Measurements from ENCODE around the gene CELSR2. TPM values are rescaled to one million over a fixed set of nuclear protein-coding genes. Genes with fewer than 3 reads are reported as not detected.

Gene CELSR2
- total RNA-seq, 4 donors from 2014 or later = 7.8 to 20.4 (median 10.5) TPM

GRCh38 chr1:109242387-109242786 is 7.0 kb upstream of the CELSR2 start:
- peak overlapping the region in 1 of 4 donors; percentile 62 for H3K27ac ChIP-seq (replicated peaks in 1 of 4)
- H3K4me3 ChIP-seq = no peak overlapping the region
- H3K4me1 ChIP-seq = peaks cover 26 to 41% (median 32%) of the 10 kb centered on the region in 4 donors
- H3K27me3 ChIP-seq = no peaks in the 10 kb centered on the region
- TF ChIP-seq CTCF (IDR thresholded peaks at IDR 0.05) (no peak), POLR2A (IDR thresholded peaks at IDR 0.05; ENCODE audit: low read depth) (no peak), EP300 (IDR thresholded peaks at IDR 0.05) (no peak)
- intact Hi-C loops (cut with DNase I) = no loop called here
- WGBS = 51% methylated on average over 7 of the region's 7 CpGs
- no peaks in the 10 kb centered on the region for H3K9me3 ChIP-seq
- peak; percentile 88 for DNase-seq (ENCODE audit: extremely low spot score)
- peaks cover 10 to 22% (median 21%) of the 10 kb centered on the region in 4 donors for H3K36me3 ChIP-seq

GRCh38 chr1:109243221-109243620 is 6.1 kb upstream of the CELSR2 start:
- H3K4me3 ChIP-seq = no peak overlapping the region
- TF ChIP-seq CTCF (IDR thresholded peaks at IDR 0.05) (no peak), POLR2A (IDR thresholded peaks at IDR 0.05; ENCODE audit: low read depth) (no peak), EP300 (IDR thresholded peaks at IDR 0.05) (no peak), POLR2AphosphoS5 (IDR thresholded peaks at IDR 0.05) (no peak)
- peaks cover 2 to 14% (median 12%) of the 10 kb centered on the region in 4 donors for H3K36me3 ChIP-seq
- H3K9me3 ChIP-seq = no peaks in the 10 kb centered on the region
- WGBS = 83% methylated on average over 4 of the region's 5 CpGs
- H3K27ac ChIP-seq (replicated peaks in 1 of 4) = no peak overlapping the region
- peaks cover 26 to 41% (median 32%) of the 10 kb centered on the region in 4 donors for H3K4me1 ChIP-seq
- intact Hi-C loops (cut with DNase I) = no loop called here
- no peaks in the 10 kb centered on the region for H3K27me3 ChIP-seq
- DNase-seq (ENCODE audit: extremely low spot score) = no peak

- no peak for DNase-seq (ENCODE audit: extremely low spot score)
- H3K4me1 ChIP-seq = peaks cover 28 to 45% (median 38%) of the 10 kb centered on the region in 4 donors
- 86% methylated on average over 8 of the region's 8 CpGs for WGBS
- intact Hi-C loops (cut with DNase I) = no loop called here
- no peaks in the 10 kb centered on the region for H3K27me3 ChIP-seq
- TF ChIP-seq POLR2A (IDR thresholded peaks at IDR 0.05; ENCODE audit: low read depth) = no peak
- no peak for TF ChIP-seq EP300 (IDR thresholded peaks at IDR 0.05)
- TF ChIP-seq CTCF (IDR thresholded peaks at IDR 0.05) = no peak
- TF ChIP-seq POLR2AphosphoS5 (IDR thresholded peaks at IDR 0.05) = no peak
- H3K36me3 ChIP-seq = peaks cover 0 to 6% (median 4%) of the 10 kb centered on the region in 4 donors
- no peak overlapping the region for H3K4me3 ChIP-seq
- no peaks in the 10 kb centered on the region for H3K9me3 ChIP-seq
- H3K27ac ChIP-seq (replicated peaks in 1 of 4) = no peak overlapping the region
These were observed 5.3 kb upstream of the CELSR2 start for GRCh38 chr1:109243860-109244552.

GRCh38 chr1:109246141-109246551 is 3.2 kb upstream of the CELSR2 start:
- 85% methylated on average over 7 of the region's 7 CpGs for WGBS
- H3K9me3 ChIP-seq = no peaks in the 10 kb centered on the region
- no peak overlapping the region for H3K4me3 ChIP-seq
- TF ChIP-seq EP300 (IDR thresholded peaks at IDR 0.05) = no peak
- TF ChIP-seq POLR2AphosphoS5 (IDR thresholded peaks at IDR 0.05) = no peak
- TF ChIP-seq CTCF (IDR thresholded peaks at IDR 0.05) = no peak
- no peak for TF ChIP-seq POLR2A (IDR thresholded peaks at IDR 0.05; ENCODE audit: low read depth)
- peaks cover 22 to 46% (median 36%) of the 10 kb centered on the region in 4 donors for H3K4me1 ChIP-seq
- no peaks in the 10 kb centered on the region for H3K36me3 ChIP-seq
- H3K27me3 ChIP-seq = no peaks in the 10 kb centered on the region
- no peak overlapping the region for H3K27ac ChIP-seq (replicated peaks in 1 of 4)
- intact Hi-C loops (cut with DNase I) = loop anchor here (5.0 kb wide), 1 partner anchor 49 kb away; no protein-coding TSS in a partner anchor
- DNase-seq (ENCODE audit: extremely low spot score) = no peak

Data from esophagus muscularis mucosa (tissue), 4 donors.